ENCODE results near the gene WDR93.

- TF ChIP-seq CTCF (IDR thresholded peaks at IDR 0.05; ENCODE audit: low read depth, low read length, missing input control): no peak
- TF ChIP-seq SP1 (IDR thresholded peaks at IDR 0.05): no peak
- TF ChIP-seq RAD21 (IDR thresholded peaks at IDR 0.05): no peak
- TF ChIP-seq MAX (IDR thresholded peaks at IDR 0.05): no peak
- no peak for TF ChIP-seq TAF1 (conservative IDR thresholded peaks at IDR 0.05)
- TF ChIP-seq REST (IDR thresholded peaks at IDR 0.05): no peak
- no peak for TF ChIP-seq JUND (IDR thresholded peaks at IDR 0.05)
- TF ChIP-seq ZBTB33 (IDR thresholded peaks at IDR 0.05): no peak
- TF ChIP-seq GABPA (IDR thresholded peaks at IDR 0.05 in 1 of 2, conservative IDR thresholded peaks at IDR 0.05 in 1 of 2): no peak
- TF ChIP-seq HNF4G (IDR thresholded peaks at IDR 0.05): no peak
- no peak for TF ChIP-seq EGR1 (IDR thresholded peaks at IDR 0.05; ENCODE audit: low read depth in 2 of 2)
- no peak for TF ChIP-seq YY1 (IDR thresholded peaks at IDR 0.05)
Measured at GRCh38 chr15:89746386-89746780, 55.8 kb downstream of the WDR93 start.
